Activated CD4-positive, alpha-beta T cell treated with anti-CD3 and anti-CD28 coated beads for 24 hours (primary cell): Measurements from ENCODE around the gene NRXN2.
"Not testable (repeated sequence)": the region's sequence is repeated elsewhere in the genome, so short reads cannot be mapped to it uniquely, and the experiment has no call there.

Experiments used
- DNase-seq, 2 donors: peaks; one replicate each; pipeline ENCODE4 v3.0.0-alpha.2; 2020; ENCODE audit warnings: low read depth in 2 of 2

Gene NRXN2

DNA sequence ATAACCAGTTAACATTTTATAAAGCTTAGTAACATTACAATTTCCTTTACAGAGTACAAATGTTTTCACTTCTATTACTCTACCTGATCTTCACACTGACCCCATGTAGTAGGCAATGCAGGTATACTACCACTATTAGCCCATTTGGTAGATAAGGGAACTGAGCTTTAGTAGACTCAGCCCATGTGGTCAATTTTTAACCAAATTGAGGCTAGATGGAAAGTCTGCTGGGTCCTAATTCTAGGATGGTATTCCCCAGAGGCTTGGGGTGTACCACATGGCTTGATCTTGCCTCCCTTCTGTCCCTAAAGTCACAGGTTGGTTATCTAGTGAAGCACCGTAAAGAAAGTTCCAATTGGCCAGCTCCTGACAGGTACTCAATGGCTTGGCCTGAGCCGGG lies 48.2 kb downstream of the NRXN2 start:
- no peak for DNase-seq

GRCh38 chr11:64673279-64673678 lies 49.7 kb downstream of the NRXN2 start:
- no peak for DNase-seq

- no peak for DNase-seq
Observed at GRCh38 chr11:64672875-64673274, 50.1 kb downstream of the NRXN2 start.

GRCh38 chr11:64670975-64671374 lies 52.0 kb downstream of the NRXN2 start:
- DNase-seq: no peak

GRCh38 chr11:64667154-64667745 lies 55.7 kb downstream of the NRXN2 start:
- no peak for DNase-seq

DNA sequence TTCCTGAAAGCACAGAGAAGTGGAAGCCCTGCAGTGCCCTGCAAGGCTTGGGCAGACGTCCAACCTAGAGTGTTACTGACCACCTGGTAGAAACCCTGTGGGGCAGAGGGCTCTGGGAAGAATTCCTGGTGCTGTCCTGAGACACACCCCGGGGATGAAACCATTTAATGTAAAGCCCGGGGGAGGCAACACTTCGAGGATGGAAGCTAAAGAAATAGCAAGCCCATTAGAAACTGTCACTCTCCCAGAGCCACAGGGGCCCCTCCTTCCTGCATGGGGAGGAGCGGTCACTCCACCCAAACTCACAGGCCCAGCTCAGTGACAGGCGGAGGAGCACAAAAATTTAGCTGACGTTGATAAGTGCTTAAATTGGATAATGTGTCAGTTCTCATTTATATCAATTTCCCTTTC lies 57.6 kb downstream of the NRXN2 start:
- no peak for DNase-seq

- not testable (repeated sequence) for DNase-seq
Observed at GRCh38 chr11:64664236-64664870, 58.6 kb downstream of the NRXN2 start.

DNA sequence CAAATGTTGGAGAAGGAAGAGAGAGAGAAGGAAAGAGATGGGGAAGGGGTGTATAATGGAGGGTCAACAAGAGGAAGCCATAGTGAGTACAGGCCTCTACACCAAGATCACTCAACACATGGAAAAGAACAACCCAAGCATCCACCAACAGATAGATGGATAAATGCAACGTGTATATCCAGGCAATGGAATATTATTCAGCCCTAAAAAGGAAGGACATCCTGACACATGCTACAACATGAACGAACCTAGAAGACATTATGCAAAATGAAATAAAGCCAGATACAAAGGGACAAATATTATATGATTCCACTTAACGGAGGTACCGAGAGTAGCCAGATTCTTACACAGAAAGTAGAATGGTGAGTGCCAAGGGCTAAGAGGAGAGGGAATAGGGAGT lies 59.3 kb downstream of the NRXN2 start:
- no peak for DNase-seq

- DNase-seq: no peak
Observed at GRCh38 chr11:64661614-64662013, 61.4 kb downstream of the NRXN2 start.

GRCh38 chr11:64661146-64661545 lies 61.9 kb downstream of the NRXN2 start:
- no peak for DNase-seq

- DNase-seq: no peak
Observed at GRCh38 chr11:64660706-64661105, 62.3 kb downstream of the NRXN2 start.

- no peak for DNase-seq
Observed at GRCh38 chr11:64660205-64660604, 62.8 kb downstream of the NRXN2 start.

DNA sequence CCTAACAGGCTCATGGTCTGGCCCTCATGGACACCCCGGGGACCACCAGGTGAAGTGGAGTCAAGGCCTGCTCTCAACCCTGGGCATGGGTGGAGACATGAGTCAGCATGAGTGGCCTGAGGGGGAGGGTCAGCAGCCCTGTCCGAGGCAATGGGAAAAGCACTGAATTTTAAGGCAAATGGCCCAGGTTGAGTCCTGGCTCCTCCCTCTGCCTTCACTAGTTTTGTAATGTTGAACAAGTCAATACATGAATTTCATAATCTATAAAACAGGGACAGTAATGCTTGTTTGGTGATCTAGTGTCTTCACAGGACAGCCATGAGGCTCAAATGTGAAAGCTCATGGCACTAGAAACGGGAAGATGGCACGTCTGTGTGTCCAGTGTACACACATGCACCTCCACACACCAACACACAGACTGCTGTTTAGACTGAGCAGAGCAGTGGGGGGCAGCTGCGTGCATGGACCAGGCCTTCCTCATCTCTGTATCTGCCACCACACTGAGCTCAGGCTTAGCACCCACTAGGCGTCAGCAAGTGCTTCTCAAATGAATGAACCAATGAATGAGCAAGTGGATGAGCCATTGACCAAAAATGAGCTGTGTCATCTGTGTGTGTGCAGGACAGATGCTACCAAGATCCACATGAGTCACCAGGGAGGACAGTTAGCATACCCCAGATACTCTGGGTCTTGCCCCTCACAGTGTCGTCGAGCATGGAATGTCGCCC lies 63.4 kb downstream of the NRXN2 start:
- DNase-seq: no peak

DNA sequence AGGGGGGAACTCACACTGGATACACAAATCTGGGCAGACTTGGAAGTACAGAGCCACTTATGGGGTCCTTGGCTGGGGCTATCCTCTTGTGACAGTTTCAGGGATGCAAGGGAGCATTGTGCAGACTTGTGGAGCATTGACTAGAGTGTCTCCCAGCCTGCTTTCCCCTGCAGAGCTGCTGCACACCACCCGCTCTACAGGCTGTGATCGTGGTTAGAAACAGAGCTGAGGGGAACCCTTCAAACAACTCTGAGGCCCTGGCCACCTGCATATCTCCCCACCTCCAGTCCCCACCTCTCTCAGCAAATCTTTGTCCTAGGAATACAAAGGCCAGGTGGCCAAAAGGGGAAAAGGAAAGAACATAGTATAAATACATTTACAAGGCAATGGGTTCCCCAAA lies 64.7 kb downstream of the NRXN2 start:
- no peak for DNase-seq

GRCh38 chr11:64656862-64657261 lies 66.1 kb downstream of the NRXN2 start:
- DNase-seq: no peak

DNA sequence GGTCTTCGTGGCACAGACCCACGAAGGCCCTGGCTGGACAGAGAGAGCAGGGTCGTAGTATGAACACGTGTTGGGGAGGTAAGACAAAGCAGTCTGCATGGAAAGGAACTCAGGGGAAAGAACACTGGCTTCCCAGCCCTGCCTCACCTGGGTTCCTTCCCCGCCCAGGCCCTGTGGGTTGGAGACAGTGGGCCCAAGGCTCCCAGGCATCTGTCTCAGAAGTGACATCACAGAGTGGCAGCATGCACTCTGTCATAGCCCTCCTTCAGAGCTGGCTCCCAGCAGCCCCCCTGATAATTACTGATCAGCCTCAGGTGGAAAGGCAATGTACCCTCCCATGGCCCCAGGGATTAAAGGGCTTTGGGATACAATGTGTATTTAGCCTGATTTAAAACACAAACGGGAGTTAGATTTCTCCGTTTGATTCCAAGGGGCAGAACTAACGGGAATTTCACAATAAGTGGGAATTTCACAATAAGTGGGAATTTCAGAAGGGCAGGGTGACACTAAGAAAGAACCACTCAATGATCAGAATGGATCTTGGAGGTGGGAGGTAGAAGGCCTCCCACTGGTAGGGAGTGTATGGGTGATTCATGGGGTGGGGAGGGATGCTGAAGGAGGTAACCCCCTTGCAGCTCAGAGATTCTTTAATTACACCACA lies 66.9 kb downstream of the NRXN2 start:
- DNase-seq: no peak

DNA sequence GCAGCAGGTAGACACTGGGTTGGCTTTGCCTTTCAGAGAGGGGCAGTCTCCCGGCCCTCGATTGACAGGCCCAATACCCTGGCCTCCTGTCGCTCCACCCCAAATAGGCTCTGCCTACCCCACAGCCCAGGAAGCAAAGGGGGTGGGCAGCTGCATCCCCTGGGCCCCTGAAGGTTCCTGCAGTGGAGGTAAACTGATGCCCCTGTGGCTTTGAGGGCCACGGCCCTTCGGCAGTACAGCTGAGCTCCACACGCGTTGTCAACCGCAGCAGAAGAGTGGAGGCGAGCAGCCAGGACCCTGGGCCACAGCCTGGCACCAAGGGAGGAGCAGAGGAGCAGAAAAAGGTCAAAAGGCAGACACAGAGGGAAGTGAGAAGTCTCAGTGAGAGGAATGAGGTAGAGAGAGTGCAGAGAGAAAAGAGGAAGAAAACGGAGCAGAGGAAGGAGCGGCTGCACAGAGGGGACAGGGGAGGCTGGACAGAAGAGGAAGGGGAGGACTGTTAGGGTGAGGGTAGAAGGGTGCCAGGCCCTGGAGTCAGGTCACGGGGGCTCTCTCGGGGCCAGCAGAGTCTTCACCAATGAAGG lies 67.9 kb downstream of the NRXN2 start:
- DNase-seq: no peak

DNA sequence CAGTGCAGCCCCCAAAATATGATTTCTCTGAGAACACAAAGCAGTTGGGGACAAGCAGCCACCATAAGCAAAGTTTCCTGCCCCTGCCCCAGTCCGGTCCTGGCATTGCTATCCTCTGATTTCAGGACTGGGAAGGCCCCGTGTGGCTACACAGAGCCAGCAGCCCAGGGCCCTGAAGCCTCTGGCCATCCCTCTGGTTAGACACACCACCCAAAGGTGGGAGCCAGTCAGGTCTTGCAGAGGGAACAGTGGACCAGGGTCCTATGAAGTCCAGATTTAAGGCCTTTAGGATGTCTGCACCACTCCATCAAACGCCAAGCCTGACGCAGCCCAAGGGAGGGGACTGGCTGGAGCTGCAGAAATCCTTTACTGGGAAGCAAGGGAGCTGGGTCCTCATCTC lies 68.6 kb downstream of the NRXN2 start:
- DNase-seq: no peak

DNA sequence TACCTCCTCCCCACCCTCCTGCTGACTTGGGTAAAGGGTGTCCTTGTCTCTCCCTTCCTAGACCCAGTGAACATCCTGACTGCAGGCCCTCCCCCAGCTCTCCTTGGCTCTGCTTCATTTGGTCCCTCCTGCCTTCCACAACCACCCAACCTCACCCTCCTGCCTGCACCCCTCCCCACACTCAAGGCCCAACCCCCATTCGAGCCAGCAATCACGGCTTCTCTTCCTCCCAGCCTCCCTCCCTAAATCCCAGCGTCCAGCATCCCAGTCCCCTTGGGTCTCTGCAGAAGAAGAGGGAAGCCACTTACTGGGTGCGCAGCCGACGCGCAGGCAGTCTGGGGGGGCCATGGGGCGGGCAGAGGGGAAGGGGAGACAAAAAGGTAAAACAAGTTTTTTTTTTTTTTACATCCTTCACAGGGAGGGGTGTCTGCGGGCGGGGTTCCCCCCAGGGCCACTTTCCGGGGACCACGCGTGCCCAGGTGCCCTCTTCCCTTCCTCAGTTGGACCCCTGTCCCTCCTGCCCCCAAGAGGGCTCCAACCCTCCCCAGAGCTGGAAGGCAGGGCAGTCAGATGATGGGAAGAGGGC lies 69.5 kb downstream of the NRXN2 start:
- DNase-seq: no peak

- peak; percentile 72 to 79 for DNase-seq
Observed at GRCh38 chr11:64652586-64653387, 70.2 kb downstream of the NRXN2 start.

- no peak for DNase-seq
Observed at GRCh38 chr11:64650923-64651523, 72.0 kb downstream of the NRXN2 start.
